Measurements from ENCODE around the gene TXNDC17.

GRCh38 chr17:6630390-6630789 lies 10.5 kb upstream of the TXNDC17 start:
- TF ChIP-seq CTCF (IDR thresholded peaks at IDR 0.05): no peak
- no peak for TF ChIP-seq REST (IDR thresholded peaks at IDR 0.05; ENCODE audit: insufficient read depth in 1 of 2, low read depth in 2 of 2, low read length in 1 of 2)
- no peak for TF ChIP-seq POLR2AphosphoS5 (IDR thresholded peaks at IDR 0.05; ENCODE audit: low read depth, low read length)

Measured in Panc1 (cell line).